Measurements from ENCODE around the gene TNFSF10. TPM values are rescaled to one million over a fixed set of nuclear protein-coding genes. Genes with fewer than 3 reads are reported as not detected.

Gene TNFSF10
- total and polyA plus RNA-seq, 10 of the 15 experiments (the other 5 are each of a cell fraction or from before 2014, with no cell fraction given): 2.1 to 12.3 (median 4.4) TPM

- TF ChIP-seq ETV6 (conservative IDR thresholded peaks at IDR 0.05 in 1 of 2, IDR thresholded peaks at IDR 0.05 in 1 of 2; ENCODE audit: borderline replicate concordance in 1 of 2, low read depth in 1 of 2): no peak
- TF ChIP-seq ASH2L (IDR thresholded peaks at IDR 0.05; ENCODE audit: borderline replicate concordance, low read depth): no peak
- no peak for TF ChIP-seq GABPA (IDR thresholded peaks at IDR 0.05; ENCODE audit: low read depth)
- TF ChIP-seq SRF (IDR thresholded peaks at IDR 0.05; ENCODE audit: low read depth in 2 of 2, low read length in 2 of 2): no peak
Measured at GRCh38 chr3:172541945-172542488, 18.8 kb upstream of the TNFSF10 start (continued).

- H3K36me3 ChIP-seq (ENCODE audit: control insufficient read depth in 2 of 2, insufficient read depth in 2 of 2, low read length in 1 of 2): no peaks in the 10 kb centered on the region
- H3K4me3 ChIP-seq: no peak overlapping the region
- RAD21 ChIA-PET (ENCODE audit: unreplicated experiment): no interaction called here
- intact Hi-C loops (cut with micrococcal nuclease; ENCODE audit: unreplicated experiment): no loop called here
- in situ Hi-C loops (cut with MboI): no loop called here
- no peak for TF ChIP-seq SMARCA5 (IDR thresholded peaks at IDR 0.05)
- TF ChIP-seq HDAC6 (IDR thresholded peaks at IDR 0.05; ENCODE audit: unreplicated experiment): no peak
- no peak for TF ChIP-seq ZNF274 (IDR thresholded peaks at IDR 0.05; ENCODE audit: insufficient read depth, insufficient read length)
- no peaks in the 10 kb centered on the region for H3K79me2 ChIP-seq (ENCODE audit: control insufficient read depth, insufficient read depth, low read length)
- H3K9me3 ChIP-seq (replicated peaks; ENCODE audit: control insufficient read depth, insufficient read depth, low read length): no peaks in the 10 kb centered on the region; the same call in 2 of the 3 replicates
- no peaks in the 10 kb centered on the region for H4K20me1 ChIP-seq (ENCODE audit: control insufficient read depth, insufficient read depth)
- no peak overlapping the region for H3K9ac ChIP-seq (ENCODE audit: control insufficient read depth, insufficient read depth, low read length)
- no peak overlapping the region for H3K27ac ChIP-seq (ENCODE audit: control insufficient read depth, insufficient read depth)
- DNase-seq (ENCODE audit: low read depth, low spot score) (no peak), ATAC-seq (no peak), FAIRE-seq (no peak)
- SMC1A ChIA-PET (ENCODE audit: uncharacterized antibody, unreplicated experiment): interaction anchor here (0.5 to 1.3 kb wide), 3 partner anchors 17 to 575 kb away, joined by 3 to 4 read pairs (median 3); partner anchors contain the start of gene TNFSF10
- CTCF ChIA-PET: interaction anchor here (0.9 to 1.3 kb wide), 2 partner anchors 56 to 133 kb away, joined by 3 to 6 read pairs; no protein-coding TSS in a partner anchor
- H3K4me2 ChIP-seq (ENCODE audit: control insufficient read depth, insufficient read depth): no peak overlapping the region
- no peak overlapping the region for H2AFZ ChIP-seq (ENCODE audit: control insufficient read depth, low read depth, low read length)
- no peaks in the 10 kb centered on the region for H3K27me3 ChIP-seq (replicated peaks in 1 of 2; ENCODE audit: control insufficient read depth in 2 of 2, insufficient read depth in 2 of 2, low read length in 1 of 2)
- POLR2A ChIA-PET: no interaction called here
- 100% methylated on average over 1 of the region's 1 CpG for WGBS (ENCODE audit: insufficient coverage, insufficient replicate concordance, low lambda C conversion rate, missing lambda C conversion rate)
- no TSS peak for BruUV-seq (replicated peaks)
- H3K4me1 ChIP-seq (ENCODE audit: control insufficient read depth, insufficient read depth, low read length): no peaks in the 10 kb centered on the region
Measured at GRCh38 chr3:172540049-172540448, 16.8 kb upstream of the TNFSF10 start.

All from GM12878 (cell line).